GM19035 (cell line): ENCODE measurements around the gene LAMB1.
"Not testable (repeated sequence)": the region's sequence is repeated elsewhere in the genome, so short reads cannot be mapped to it uniquely, and the experiment has no call there.

Experiments used
- ATAC-seq: cut with Tn5 transposase; IDR thresholded peaks from one replicate; pipeline ENCODE4 v1.9.1; 2021; ENCODE audit not compliant: unreplicated experiment

LAMB1 gene

GRCh38 chr7:107922886-107923285 is 80.1 kb downstream of the LAMB1 start:
- no peak for ATAC-seq

GRCh38 chr7:107921826-107922225 is 81.1 kb downstream of the LAMB1 start:
- not testable (repeated sequence) for ATAC-seq

GRCh38 chr7:107920048-107920772 is 82.8 kb downstream of the LAMB1 start:
- ATAC-seq, result no peak

GRCh38 chr7:107918948-107919347 is 84.0 kb downstream of the LAMB1 start:
- no peak for ATAC-seq

GRCh38 chr7:107917763-107918651 is 85.0 kb downstream of the LAMB1 start:
- ATAC-seq, result peak; percentile 75

- no peak for ATAC-seq
Observed at GRCh38 chr7:107915541-107915940, 87.4 kb downstream of the LAMB1 start.

GRCh38 chr7:107914831-107915230 is 88.1 kb downstream of the LAMB1 start:
- no peak for ATAC-seq

- ATAC-seq, result no peak
Observed at GRCh38 chr7:107913851-107914250, 89.1 kb downstream of the LAMB1 start.

- no peak for ATAC-seq
Observed at GRCh38 chr7:107911981-107912380, 91.0 kb downstream of the LAMB1 start.

- ATAC-seq, result no peak
Observed at GRCh38 chr7:107909445-107909844, 93.5 kb downstream of the LAMB1 start.

GRCh38 chr7:107907790-107908189 is 95.2 kb downstream of the LAMB1 start:
- no peak for ATAC-seq

GRCh38 chr7:107902381-107902780 is 100.6 kb downstream of the LAMB1 start:
- ATAC-seq, result no peak

- no peak for ATAC-seq
Observed at GRCh38 chr7:107900496-107901015, 102.4 kb downstream of the LAMB1 start.

- ATAC-seq, result no peak
Observed at GRCh38 chr7:107898997-107899594, 103.9 kb downstream of the LAMB1 start.

- not testable (repeated sequence) for ATAC-seq
Observed at GRCh38 chr7:107892367-107892741, 110.6 kb downstream of the LAMB1 start.

GRCh38 chr7:107891636-107892366 is 111.2 kb downstream of the LAMB1 start:
- peak; percentile 23 for ATAC-seq

- ATAC-seq, result peak; percentile 99
Observed at GRCh38 chr7:107890962-107891635, 111.9 kb downstream of the LAMB1 start, which contains the start of gene DLD. Gene DLD (plus strand): TSS chr7:107891183. CDS start chr7:107891251, 68 bp downstream.

- peak; percentile 5 for ATAC-seq
Observed at GRCh38 chr7:107890493-107890961, 112.4 kb downstream of the LAMB1 start.

GRCh38 chr7:107889992-107890391 is 113.0 kb downstream of the LAMB1 start:
- no peak for ATAC-seq

GRCh38 chr7:107887827-107888226 is 115.1 kb downstream of the LAMB1 start:
- ATAC-seq, result not testable (repeated sequence)
